PC-9 (cell line): ENCODE measurements around the gene PXMP2.

Experiments used
- CTCF ChIP-seq: fragments of 200-600 bp; sonication (generic); conservative IDR thresholded peaks from 2 replicates; pipeline ENCODE4 v1.6.1; 2017; ENCODE audit warnings: mixed run types, antibody characterized with exemption, mild to moderate bottlenecking, moderate library complexity
- EZH2 ChIP-seq: fragments of 200-600 bp; sonication (generic); IDR thresholded peaks from 2 replicates; pipeline ENCODE4 v1.8.0; 2017; ENCODE audit warnings: antibody characterized with exemption, low read depth

GRCh38 chr12:132647858-132648257, 39.5 kb upstream of the PXMP2 start:
- TF ChIP-seq CTCF: no peak
- no peak for TF ChIP-seq EZH2
